HCT116 (cell line): ENCODE measurements around the gene KDM4D. TPM values are rescaled to one million over a fixed set of nuclear protein-coding genes. Genes with fewer than 3 reads are reported as not detected.

Source experiments
- ATAC-seq: fragments of 200-7000 bp; cut with Tn5 transposase; 2 replicates; pipeline ENCODE4 v1.9.1; 2020; ENCODE audit warnings: mild to moderate bottlenecking, moderate library complexity
- BruUV-seq: library from RNA; stranded (reverse); fragments of 400-500 nt; replicated peaks from 2 replicates; lab custom pipeline; 2021; lab: Mats Ljungman, UMichigan
- CTCF ChIA-PET: fragments of 300-600 bp; sonication (Branson Sonifier 250); formaldehyde crosslinking; loops from one replicate; lab custom pipeline; 2021; ENCODE audit warnings: antibody characterized with exemption; lab: Charles Lee
- POLR2A ChIA-PET: fragments of 300-600, 350-600 bp; sonication (Branson Sonifier 250); formaldehyde crosslinking; loops from one replicate; lab custom pipeline; 2021; ENCODE audit warnings: antibody characterized with exemption; lab: Charles Lee
- RAD21 ChIA-PET, 2 experiments: fragments of 300-600 bp; sonication (Branson Sonifier 250); formaldehyde crosslinking; loops; one replicate each; lab custom pipeline; 2023; ENCODE audit warnings: low total read pairs in 2 of 2; ENCODE audit not compliant: uncharacterized antibody in 2 of 2, unreplicated experiment in 2 of 2, low non-redundant PET in 1 of 2; lab: Charles Lee
- DNase-seq: peaks from one replicate; pipeline ENCODE4 v3.0.0-alpha.2; 2010; ENCODE audit warnings: low read depth, low spot score
- H2AFZ ChIP-seq: fragments of 200-600 bp; shearing (Covaris generic), sonication (generic); 2 replicates; pipeline ENCODE4 v1.6.1; 2017; ENCODE audit warnings: low read depth, mixed run types, mixed read lengths, antibody characterized with exemption, low read length; ENCODE audit not compliant: poor library complexity, severe bottlenecking
- H3K27ac ChIP-seq: 2 replicates; pipeline ENCODE4 v1.5.1; 2012; ENCODE audit warnings: low read depth, low read length
- H3K27me3 ChIP-seq: fragments of 200-600 bp; sonication (generic); 2 replicates; pipeline ENCODE4 v1.6.1; 2016; ENCODE audit warnings: mixed run types, low read length, mixed read lengths; ENCODE audit not compliant: insufficient read depth
- H3K36me3 ChIP-seq, 2 experiments: fragments of 200-500 bp in 1 of 2; fragments of 200-600 bp in 1 of 2; sonication (Bioruptor generic) in 1 of 2; sonication (generic) in 1 of 2; 2 replicates each; pipeline versions ENCODE4 v1.5.1 to v1.6.1; 2014 to 2016; ENCODE audit warnings: low read length in 2 of 2, inconsistent platforms in 1 of 2, mixed read lengths in 1 of 2, mixed run types in 1 of 2; ENCODE audit not compliant: insufficient read depth in 2 of 2, control insufficient read depth in 1 of 2
- H3K4me1 ChIP-seq, 2 experiments: fragments of 200-600 bp in 1 of 2; sonication (generic) in 1 of 2; 2 replicates each; pipeline versions ENCODE4 v1.5.1 to v1.6.1; 2012 to 2017; ENCODE audit warnings: low read length in 2 of 2, inconsistent platforms in 1 of 2, mild to moderate bottlenecking in 1 of 2, mixed read lengths in 1 of 2, mixed run types in 1 of 2, moderate library complexity in 1 of 2; ENCODE audit not compliant: insufficient read depth in 2 of 2, control insufficient read depth in 1 of 2
- H3K4me2 ChIP-seq: fragments of 200-600 bp; sonication (generic); 2 replicates; pipeline ENCODE4 v1.6.1; 2017; ENCODE audit warnings: mixed run types, low read length, mixed read lengths
- H3K4me3 ChIP-seq, 2 experiments: fragments of 200-600 bp in 1 of 2; sonication (generic) in 1 of 2; replicated peaks in 1 of 2; 2 replicates each; pipeline ENCODE4 v1.5.1; 2011 to 2016; ENCODE audit warnings: low read length in 2 of 2, control low read depth in 1 of 2, low read depth in 1 of 2, mild to moderate bottlenecking in 1 of 2, mixed read lengths in 1 of 2, mixed run types in 1 of 2
- H3K79me2 ChIP-seq: fragments of 200-600 bp; sonication (generic); 2 replicates; pipeline ENCODE4 v1.6.1; 2017; ENCODE audit warnings: mild to moderate bottlenecking, mixed run types, low read length, moderate library complexity, mixed read lengths; ENCODE audit not compliant: insufficient read depth
- H3K9ac ChIP-seq: fragments of 200-600 bp; sonication (generic); 2 replicates; pipeline ENCODE4 v1.6.1; 2016; ENCODE audit warnings: low read length, mixed read lengths
- H3K9me2 ChIP-seq: fragments of 200-600 bp; sonication (generic), shearing (Covaris generic); 2 replicates; pipeline ENCODE4 v1.6.1; 2017; ENCODE audit warnings: mixed run types, mild to moderate bottlenecking, moderate library complexity; ENCODE audit not compliant: insufficient read depth
- H3K9me3 ChIP-seq, 2 experiments: fragments of 200-500 bp in 1 of 2; fragments of 200-600 bp in 1 of 2; sonication (Bioruptor generic) in 1 of 2; sonication (generic) in 1 of 2; 2 replicates each; pipeline ENCODE4 v1.6.1; 2014 to 2017; ENCODE audit warnings: low read length in 2 of 2, mixed read lengths in 2 of 2, inconsistent platforms in 1 of 2, low read depth in 1 of 2, mild to moderate bottlenecking in 1 of 2, mixed run types in 1 of 2, moderate library complexity in 1 of 2; ENCODE audit not compliant: control insufficient read depth in 1 of 2, insufficient read depth in 1 of 2
- H4K20me1 ChIP-seq: fragments of 200-600 bp; sonication (generic), shearing (Covaris generic); 2 replicates; pipeline ENCODE4 v1.6.1; 2017; ENCODE audit warnings: mixed run types, mild to moderate bottlenecking, moderate library complexity; ENCODE audit not compliant: insufficient read depth
- CBX3 ChIP-seq: IDR thresholded peaks from 2 replicates; pipeline ENCODE4 v1.6.1; 2012; ENCODE audit warnings: low read depth
- CTCF ChIP-seq, 3 experiments: fragments of 200-600 bp in 1 of 3; sonication (generic) in 1 of 3; IDR thresholded peaks in 2 of 3; conservative IDR thresholded peaks in 1 of 3; 2 replicates each; pipeline ENCODE4 v1.5.1; 2012 to 2017; ENCODE audit warnings: low read depth in 2 of 3, low read length in 2 of 3, antibody characterized with exemption in 1 of 3, borderline replicate concordance in 1 of 3, control low read depth in 1 of 3, mild to moderate bottlenecking in 1 of 3, mixed read lengths in 1 of 3, mixed run types in 1 of 3, moderate library complexity in 1 of 3; ENCODE audit not compliant: insufficient read depth in 1 of 3
- EGR1 ChIP-seq: IDR thresholded peaks from 2 replicates; pipeline ENCODE4 v1.6.1; 2012; ENCODE audit warnings: low read depth
- EZH2 ChIP-seq: fragments of 200-600 bp; sonication (generic); IDR thresholded peaks from 2 replicates; pipeline ENCODE4 v1.6.1; 2017; ENCODE audit warnings: antibody characterized with exemption, mixed run types
- FOSL1 ChIP-seq: IDR thresholded peaks from 2 replicates; pipeline ENCODE4 v1.6.1; 2012; ENCODE audit warnings: low read depth
- POLR2A ChIP-seq: IDR thresholded peaks from 2 replicates; pipeline ENCODE4 v1.7.0; 2011; ENCODE audit warnings: borderline replicate concordance; ENCODE audit not compliant: insufficient read depth, insufficient read length; ENCODE audit errors: extremely low read depth
- ZBTB33 ChIP-seq: IDR thresholded peaks from 2 replicates; pipeline ENCODE4 v1.6.1; 2011; ENCODE audit warnings: mild to moderate bottlenecking, low read length, moderate library complexity; ENCODE audit not compliant: insufficient replicate concordance; ENCODE audit errors: extremely low read depth
- intact Hi-C: fragments of 100-400 bp; cut with micrococcal nuclease; formaldehyde crosslinking; loops from 2 replicates; pipeline ENCODE4 v1.10.0; 2022
- total RNA-seq: library from RNA; stranded (reverse); gene quantifications from one replicate; pipeline ENCODE4 v1.2.1, GENCODE V29; 2021; ENCODE audit not compliant: unreplicated experiment

The KDM4D gene
- total RNA-seq, 1 experiment from 2014 or later, result 2.1 TPM

GRCh38 chr11:94997437-94997836 is 23.9 kb downstream of the KDM4D start:
- H3K27ac ChIP-seq, result no peak overlapping the region
- intact Hi-C loops, result no loop called here
- no peaks in the 10 kb centered on the region for H4K20me1 ChIP-seq
- H3K79me2 ChIP-seq, result no peaks in the 10 kb centered on the region
- H3K36me3 ChIP-seq, result no peaks in the 10 kb centered on the region
- no peak for DNase-seq
- RAD21 ChIA-PET, result no interaction called here
- H3K9me3 ChIP-seq, result no peaks in the 10 kb centered on the region
- no peak for TF ChIP-seq FOSL1
- TF ChIP-seq CBX3, result no peak
- TF ChIP-seq ZBTB33, result no peak
- 0 out of 2 replicates have a peak, but pooled peaks have one; percentile 22 for TF ChIP-seq EGR1
- TF ChIP-seq CTCF (IDR thresholded peaks at IDR 0.05 in 2 of 3, conservative IDR thresholded peaks at IDR 0.05 in 1 of 3; ENCODE audit: borderline replicate concordance in 1 of 3, insufficient read depth in 1 of 3, low read depth in 2 of 3, low read length in 2 of 3), result peak in 2 of 3 experiments; percentile 47 to 51; a peak in 4 of 6 replicates
- TF ChIP-seq POLR2A, result no peak
- TF ChIP-seq EZH2, result no peak
- TF ChIP-seq, all 23 proteins: peak for 2
- H3K9ac ChIP-seq, result no peak overlapping the region
- ChIA-PET POLR2A (no interaction called here), CTCF (no interaction called here)
- no peak overlapping the region for H3K4me3 ChIP-seq
- no peaks in the 10 kb centered on the region for H3K4me1 ChIP-seq
- no peaks in the 10 kb centered on the region for H3K9me2 ChIP-seq
- no peak overlapping the region for H2AFZ ChIP-seq
- no peak overlapping the region for H3K4me2 ChIP-seq
- ATAC-seq, result peak; percentile 55
- H3K27me3 ChIP-seq, result no peaks in the 10 kb centered on the region; the same call in 1 of the 2 replicates
- no TSS peak for BruUV-seq
